ENCODE results near the gene CACUL1. TPM values are rescaled to one million over a fixed set of nuclear protein-coding genes. Genes with fewer than 3 reads are reported as not detected.

Gene CACUL1
- total and polyA plus RNA-seq, 2 donors (not counting 3 experiments of a cell fraction or from before 2014, with no cell fraction given): 6.0 to 35.1 TPM

DNA sequence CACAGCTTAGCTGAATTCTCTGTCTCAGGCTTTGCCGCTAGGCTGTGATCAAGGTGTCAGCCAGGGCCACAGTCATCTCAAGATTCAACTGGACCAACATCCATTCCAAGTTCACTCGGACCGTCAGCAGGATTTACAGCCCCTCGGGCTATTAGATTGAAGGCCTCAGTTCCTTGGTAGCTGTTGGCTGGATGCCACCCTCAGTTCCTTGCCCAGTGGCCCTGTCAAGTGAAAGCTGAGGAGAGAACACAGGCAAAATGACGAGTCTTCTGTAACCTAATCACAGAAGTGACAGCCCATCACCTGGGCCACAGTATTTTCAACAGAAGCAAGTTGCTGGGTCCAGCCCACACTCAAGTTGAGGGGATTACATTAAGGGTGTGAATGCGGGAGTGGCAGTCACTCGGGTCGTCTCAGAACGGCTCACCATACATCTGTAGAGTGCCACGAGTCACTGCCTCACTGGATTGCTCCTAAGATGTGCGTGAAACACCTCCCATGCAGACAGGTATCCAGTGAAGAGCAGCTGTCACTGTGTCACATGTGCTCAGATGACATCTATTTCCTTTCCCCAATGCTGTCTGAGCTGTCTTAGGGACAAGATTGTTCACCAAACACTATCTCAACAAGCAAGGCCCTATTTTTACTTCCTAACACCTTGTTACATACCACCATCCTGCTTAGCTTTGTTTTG lies 80.4 kb downstream of the CACUL1 start:
- no TSS peak for BruUV-seq (replicated peaks)
- TF ChIP-seq POLR2AphosphoS5 (IDR thresholded peaks at IDR 0.05; ENCODE audit: insufficient read depth, low read depth, low read length) (no peak), MAX (IDR thresholded peaks at IDR 0.05; ENCODE audit: insufficient read depth, insufficient read length) (no peak), MYC (IDR thresholded peaks at IDR 0.05; ENCODE audit: low read depth, low read length) (no peak), EZH2 (IDR thresholded peaks at IDR 0.05; ENCODE audit: borderline replicate concordance, low read depth, low read length, severe bottlenecking) (no peak), CTCF (IDR thresholded peaks at IDR 0.05; ENCODE audit: extremely low read depth in 1 of 2, insufficient read depth in 1 of 2, low read depth in 1 of 2, low read length in 2 of 2) (no peak), POLR2A (IDR thresholded peaks at IDR 0.05; ENCODE audit: low read depth, low read length) (no peak), GATA2 (IDR thresholded peaks at IDR 0.05; ENCODE audit: insufficient read depth, insufficient read length, low read depth, low read length) (no peak), FOS (IDR thresholded peaks at IDR 0.05; ENCODE audit: borderline replicate concordance, insufficient read depth, low read length) (no peak), JUN (IDR thresholded peaks at IDR 0.05; ENCODE audit: borderline replicate concordance, insufficient read depth, insufficient read length, low read depth) (no peak)
- FAIRE-seq: no peak

More for the DNA sequence above, 80.4 kb downstream of the CACUL1 start:
- no peak overlapping the region for H3K27ac ChIP-seq (ENCODE audit: insufficient read depth, low read depth, low read length)
- no peaks in the 10 kb centered on the region for H3K9me1 ChIP-seq (replicated peaks; ENCODE audit: control insufficient read depth, extremely low read depth, insufficient read depth, low read length)
- peaks cover 0 to 4% of the 10 kb centered on the region in 2 experiments for H3K36me3 ChIP-seq (ENCODE audit: control insufficient read depth in 2 of 2, extremely low read depth in 1 of 2, insufficient read depth in 2 of 2, low read length in 2 of 2)
- no peak overlapping the region for H3K4me2 ChIP-seq (ENCODE audit: insufficient read depth, low read length)
- H3K9ac ChIP-seq (replicated peaks; ENCODE audit: extremely low read depth, insufficient read depth, low read length): no peak overlapping the region
- no peaks in the 10 kb centered on the region for H3K79me2 ChIP-seq (ENCODE audit: control insufficient read depth, insufficient read depth, low read length)
- ChIA-PET POLR2A (interaction anchor here (1.1 kb wide), 1 partner anchor 21 kb away, joined by 3 read pairs; no protein-coding TSS in a partner anchor), CTCF (no interaction called here)
- no peaks in the 10 kb centered on the region for H3K9me3 ChIP-seq (replicated peaks; ENCODE audit: control insufficient read depth, insufficient read depth, low read length)
- no peak overlapping the region for H3K4me3 ChIP-seq (replicated peaks in 1 of 3; ENCODE audit: insufficient read depth in 1 of 3, low read depth in 1 of 3, low read length in 3 of 3)
- dilution Hi-C loops (cut with MboI; ENCODE audit: extremely low pct_ligation_motif_present, low sequenced_read_pairs) (no loop called here), intact Hi-C loops (cut with micrococcal nuclease) (no loop called here)
- DNase-seq (ENCODE audit: low read depth, low spot score): no peak
- H3K27me3 ChIP-seq (ENCODE audit: control insufficient read depth in 2 of 2, insufficient read depth in 2 of 2, low read length in 2 of 2): no peaks in the 10 kb centered on the region
- H4K20me1 ChIP-seq (replicated peaks; ENCODE audit: control insufficient read depth, extremely low read depth, insufficient read depth, low read length): no peaks in the 10 kb centered on the region
- H3K4me1 ChIP-seq (ENCODE audit: control insufficient read depth, extremely low read depth, insufficient read depth, low read length): no peaks in the 10 kb centered on the region
- no peak overlapping the region for H2AFZ ChIP-seq (ENCODE audit: low read depth, low read length)
